ENCODE results near the gene SMTN. TPM values are rescaled to one million over a fixed set of nuclear protein-coding genes. Genes with fewer than 3 reads are reported as not detected.

SMTN gene
- total RNA-seq, 1 donor from 2014 or later: 12.8 TPM

- intact Hi-C loops (cut with micrococcal nuclease): loop anchor here (5.0 kb wide), 1 partner anchor 36 kb away; the partner anchor contains the start of gene SELENOM
These were observed 62.4 kb downstream of the SMTN start for GRCh38 chr22:31143537-31143936.

- intact Hi-C loops (cut with micrococcal nuclease): loop anchor here (5.0 kb wide), 1 partner anchor 37 kb away; the partner anchor contains the start of gene SELENOM
These were observed 63.1 kb downstream of the SMTN start for GRCh38 chr22:31144223-31144622.

- intact Hi-C loops (cut with micrococcal nuclease): loop anchor here (2.0 to 5.0 kb wide), 3 partner anchors 64 to 201 kb away; no protein-coding TSS in a partner anchor
These were observed 67.4 kb downstream of the SMTN start for GRCh38 chr22:31148488-31148887.

GRCh38 chr22:31148953-31149627, 68.0 kb downstream of the SMTN start:
- intact Hi-C loops (cut with micrococcal nuclease): loop anchor here (1.0 to 5.0 kb wide), 5 partner anchors 64 to 386 kb away; no protein-coding TSS in a partner anchor

- intact Hi-C loops (cut with micrococcal nuclease): loop anchor here (1.0 kb wide), 1 partner anchor 515 kb away; the partner anchor contains the start of gene SLC35E4
These were observed 69.5 kb downstream of the SMTN start for GRCh38 chr22:31150615-31151014.

- intact Hi-C loops (cut with micrococcal nuclease): no loop called here
These were observed 70.8 kb downstream of the SMTN start for GRCh38 chr22:31151872-31152271.

GRCh38 chr22:31153357-31153756, 72.2 kb downstream of the SMTN start:
- intact Hi-C loops (cut with micrococcal nuclease): no loop called here

Other genes starting within 250 kb of the SMTN start
- gene MORC2, start 112.5 kb upstream of the SMTN start, total RNA-seq: 38.7 and 46.5 TPM in 2 replicates
- gene TUG1, start 112.1 kb upstream of the SMTN start, total RNA-seq: 79.4 and 84.6 TPM in 2 replicates
- 9.5 and 9.6 TPM in 2 replicates for gene SELENOM, start 26.2 kb downstream of the SMTN start, total RNA-seq
- gene INPP5J, start 41.6 kb downstream of the SMTN start, total RNA-seq: 0.34 TPM in 1 of 2 replicates, not detected in the other
- gene PLA2G3, start 59.2 kb downstream of the SMTN start, total RNA-seq: not detected in 2 replicates
- 22.7 and 24.6 TPM in 2 replicates for gene RNF185, start 78.9 kb downstream of the SMTN start, total RNA-seq
- gene LIMK2, start 131.0 kb downstream of the SMTN start, total RNA-seq: 54.4 and 65.2 TPM in 2 replicates
- 54.4 and 55.9 TPM in 2 replicates for gene PIK3IP1, start 211.2 kb downstream of the SMTN start, total RNA-seq

All from T-helper 1 cell treated with Interleukin-12 subunit alpha and Interleukin-12 subunit beta and Interleukin-4 antibody, amounts not matched to agents 30 ng/mL and 1 ng/mL, for 36 hours (primary cell).